Testis (tissue), 3 donors: Measurements from ENCODE around the gene TBCD. TPM values are rescaled to one million over a fixed set of nuclear protein-coding genes. Genes with fewer than 3 reads are reported as not detected.

Experiments
- DNase-seq: peaks from one replicate; pipeline ENCODE4 v3.0.0-alpha.2; 2019
- H3K27ac ChIP-seq, 2 donors: fragments of 200-600 bp; sonication (generic); one replicate each; pipeline ENCODE4 v1.5.1; 2019
- H3K27me3 ChIP-seq: fragments of 200-600 bp; sonication (generic); one replicate; pipeline ENCODE4 v1.5.1; 2019
- H3K36me3 ChIP-seq: fragments of 200-600 bp; sonication (generic); one replicate; pipeline ENCODE4 v1.5.1; 2017; ENCODE audit warnings: low read depth; ENCODE audit errors: missing control alignments
- H3K4me1 ChIP-seq: fragments of 200-600 bp; sonication (generic); one replicate; pipeline ENCODE4 v1.5.1; 2019
- H3K4me3 ChIP-seq, 2 donors: fragments of 200-600 bp; sonication (generic); one replicate each; pipeline ENCODE4 v1.5.1; 2017 to 2019
- H3K9me3 ChIP-seq: fragments of 200-600 bp; sonication (generic); one replicate; pipeline ENCODE4 v1.5.1; 2017
- POLR2A ChIP-seq: fragments of 450-650 bp; IDR thresholded peaks from one replicate; pipeline ENCODE4 v1.6.1; 2017; ENCODE audit warnings: antibody characterized with exemption, mild to moderate bottlenecking, moderate library complexity
- WGBS, 2 donors: methylation state at CpG; one replicate each; pipeline ENCODE4 v1.1.5; 2018; 5-methylcytosine and 5-hydroxymethylcytosine counted together
- intact Hi-C: fragments of 100-400 bp; cut with DNase I; formaldehyde crosslinking; loops from one replicate; pipeline ENCODE4 v1.15.1; 2023; ENCODE audit warnings: low total_unique reads
- polyA plus RNA-seq: library from polyadenylated mRNA; stranded (reverse); fragments of 350-450 nt; fragmentation: Illumina TruSeq; extraction: RNeasy Lipid Tissue Mini Kit (QIAGEN cat#74804); gene quantifications from one replicate; pipeline ENCODE4 v1.2.3, GENCODE V29; 2014; ENCODE audit warnings: low read depth, low replicate concordance; ENCODE audit not compliant: insufficient read depth
- total RNA-seq, 2 donors: library from RNA; depleted of rRNA; stranded (reverse); fragments of >200 nt; gene quantifications; one replicate each; pipeline ENCODE4 v1.2.3, GENCODE V29; 2016
- TF ChIP-seq, protein P1 (sequence below), 3 experiments: fragments of 450-650 bp in 2 of 3; fragments of 200-600 bp in 1 of 3; sonication (generic) in 1 of 3; IDR thresholded peaks; one replicate each; pipeline ENCODE4 v1.5.1; 2016 to 2019; ENCODE audit warnings: antibody characterized with exemption in 3 of 3, mild to moderate bottlenecking in 2 of 3, moderate library complexity in 1 of 3

Gene TBCD
- total and polyA plus RNA-seq, 3 donors from 2014 or later: 81.2 to 128 (median 115) TPM

DNA sequence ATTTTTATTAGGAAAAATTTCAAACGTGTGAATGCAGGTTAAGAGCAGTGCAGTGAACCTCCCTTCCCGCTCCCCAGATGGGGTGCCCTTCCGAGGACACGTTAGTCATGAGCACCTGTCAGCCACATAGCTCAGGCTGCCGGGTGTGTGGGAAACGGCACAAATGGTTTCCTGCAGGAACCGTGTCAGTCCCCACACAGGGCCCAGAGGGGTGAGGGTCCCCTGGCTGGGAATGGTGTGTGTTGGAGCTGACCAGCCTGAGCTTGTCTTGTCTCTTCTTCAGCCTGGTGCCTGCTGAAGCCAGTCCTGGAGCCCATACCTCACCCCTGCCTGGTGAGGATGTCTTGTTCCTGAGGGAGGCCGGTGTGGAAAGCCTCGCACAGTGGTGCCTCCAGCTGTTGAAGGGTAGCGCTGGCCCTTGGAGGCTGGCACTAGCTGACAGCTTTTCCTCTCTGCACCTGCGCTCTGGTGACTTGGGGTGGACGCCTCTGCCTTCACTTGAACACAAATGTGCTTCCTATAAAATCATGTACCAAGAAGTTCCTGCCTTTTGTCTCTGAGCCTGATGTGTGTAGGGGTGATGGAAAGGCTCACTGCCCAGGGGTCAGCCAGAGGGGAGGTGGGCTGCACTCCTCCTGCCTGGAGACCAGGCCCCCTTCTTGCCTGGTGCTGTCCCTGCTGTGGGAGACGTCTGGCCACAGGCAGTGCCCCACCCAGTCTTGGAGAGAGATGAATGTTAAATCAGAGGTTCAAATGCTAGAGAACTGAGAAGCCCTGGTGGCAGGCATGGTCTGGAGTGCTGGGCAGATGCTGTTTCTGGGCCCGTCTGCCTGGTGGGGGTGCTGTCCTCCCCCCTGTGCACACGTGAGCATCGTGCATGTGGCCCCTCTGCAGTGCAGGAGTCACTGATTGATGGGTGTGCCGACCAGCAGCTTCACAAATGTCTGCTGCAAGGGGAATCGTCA, 190.6 kb downstream of the TBCD start:
- TF ChIP-seq, protein P1, sequence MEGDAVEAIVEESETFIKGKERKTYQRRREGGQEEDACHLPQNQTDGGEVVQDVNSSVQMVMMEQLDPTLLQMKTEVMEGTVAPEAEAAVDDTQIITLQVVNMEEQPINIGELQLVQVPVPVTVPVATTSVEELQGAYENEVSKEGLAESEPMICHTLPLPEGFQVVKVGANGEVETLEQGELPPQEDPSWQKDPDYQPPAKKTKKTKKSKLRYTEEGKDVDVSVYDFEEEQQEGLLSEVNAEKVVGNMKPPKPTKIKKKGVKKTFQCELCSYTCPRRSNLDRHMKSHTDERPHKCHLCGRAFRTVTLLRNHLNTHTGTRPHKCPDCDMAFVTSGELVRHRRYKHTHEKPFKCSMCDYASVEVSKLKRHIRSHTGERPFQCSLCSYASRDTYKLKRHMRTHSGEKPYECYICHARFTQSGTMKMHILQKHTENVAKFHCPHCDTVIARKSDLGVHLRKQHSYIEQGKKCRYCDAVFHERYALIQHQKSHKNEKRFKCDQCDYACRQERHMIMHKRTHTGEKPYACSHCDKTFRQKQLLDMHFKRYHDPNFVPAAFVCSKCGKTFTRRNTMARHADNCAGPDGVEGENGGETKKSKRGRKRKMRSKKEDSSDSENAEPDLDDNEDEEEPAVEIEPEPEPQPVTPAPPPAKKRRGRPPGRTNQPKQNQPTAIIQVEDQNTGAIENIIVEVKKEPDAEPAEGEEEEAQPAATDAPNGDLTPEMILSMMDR (IDR thresholded peaks at IDR 0.05): no peak
- no peak for TF ChIP-seq POLR2A
- intact Hi-C loops: no loop called here

DNA sequence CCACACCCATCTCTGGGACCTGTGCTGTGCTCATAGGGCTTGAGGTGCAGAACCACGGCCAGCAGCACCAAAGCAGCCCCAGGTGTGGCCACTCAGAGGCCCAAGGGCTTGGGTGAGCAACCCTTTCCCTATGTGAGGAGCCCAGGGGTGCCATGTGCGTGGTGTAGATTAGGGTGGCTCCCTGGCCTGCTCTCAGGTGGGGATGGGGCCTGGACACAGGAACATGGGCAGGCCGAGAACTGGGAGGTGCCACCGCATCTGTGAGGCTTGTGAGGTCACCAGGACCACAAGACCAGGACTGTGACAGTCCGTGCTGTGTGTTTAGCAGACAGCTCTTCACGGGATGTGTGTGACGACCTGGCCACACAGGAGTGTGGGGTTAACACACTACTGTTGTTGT, 191.5 kb downstream of the TBCD start:
- H3K27ac ChIP-seq: no peak overlapping the region
- H3K27me3 ChIP-seq: no peaks in the 10 kb centered on the region
- 87 to 89% methylated on average over 6 to 7 of the region's 7 CpGs for WGBS, 2 donors
- no peaks in the 10 kb centered on the region for H3K36me3 ChIP-seq
- no peak overlapping the region for H3K4me3 ChIP-seq
- DNase-seq: no peak
- intact Hi-C loops: no loop called here
- H3K4me1 ChIP-seq: no peaks in the 10 kb centered on the region
- no peak for TF ChIP-seq POLR2A
- TF ChIP-seq, protein P1 (IDR thresholded peaks at IDR 0.05): no peak
- H3K9me3 ChIP-seq: no peaks in the 10 kb centered on the region

More for the DNA sequence above, 190.6 kb downstream of the TBCD start:
- H3K4me1 ChIP-seq: no peaks in the 10 kb centered on the region
- 88 to 89% methylated on average over 10 to 18 of the region's 18 CpGs for WGBS, 2 donors
- H3K27me3 ChIP-seq: no peaks in the 10 kb centered on the region
- H3K27ac ChIP-seq: no peak overlapping the region
- no peaks in the 10 kb centered on the region for H3K36me3 ChIP-seq
- no peak for DNase-seq
- no peaks in the 10 kb centered on the region for H3K9me3 ChIP-seq
- no peak overlapping the region for H3K4me3 ChIP-seq

DNA sequence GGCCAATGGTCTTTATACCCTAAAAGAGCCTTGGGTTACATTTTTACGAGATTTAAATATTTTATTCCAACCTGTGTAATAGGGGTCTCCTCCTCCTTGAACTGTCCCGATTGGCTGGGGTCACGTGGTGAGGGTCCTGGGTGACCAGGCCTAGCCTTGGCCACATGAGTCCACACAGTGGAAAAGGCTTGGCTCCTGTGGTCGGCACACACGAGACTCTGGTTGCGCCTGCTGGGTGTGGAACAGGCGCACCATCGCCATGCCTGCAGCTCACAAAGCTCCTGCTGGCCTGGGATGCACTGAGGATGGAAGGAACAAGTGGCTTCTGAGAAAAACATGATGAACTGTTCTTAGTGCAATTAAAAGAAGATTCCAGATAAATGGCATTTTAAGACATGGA, 191.9 kb downstream of the TBCD start:
- Histone ChIP-seq H3K36me3 (no peaks in the 10 kb centered on the region), H3K4me1 (no peaks in the 10 kb centered on the region), H3K4me3 (no peak overlapping the region), H3K27ac (no peak overlapping the region), H3K9me3 (no peaks in the 10 kb centered on the region), H3K27me3 (no peaks in the 10 kb centered on the region)
- WGBS, 2 donors: 88 to 96% methylated on average over 8 of the region's 8 CpGs
- TF ChIP-seq, protein P1 (IDR thresholded peaks at IDR 0.05): no peak
- TF ChIP-seq POLR2A: no peak
- no peak for DNase-seq
- intact Hi-C loops: no loop called here

DNA sequence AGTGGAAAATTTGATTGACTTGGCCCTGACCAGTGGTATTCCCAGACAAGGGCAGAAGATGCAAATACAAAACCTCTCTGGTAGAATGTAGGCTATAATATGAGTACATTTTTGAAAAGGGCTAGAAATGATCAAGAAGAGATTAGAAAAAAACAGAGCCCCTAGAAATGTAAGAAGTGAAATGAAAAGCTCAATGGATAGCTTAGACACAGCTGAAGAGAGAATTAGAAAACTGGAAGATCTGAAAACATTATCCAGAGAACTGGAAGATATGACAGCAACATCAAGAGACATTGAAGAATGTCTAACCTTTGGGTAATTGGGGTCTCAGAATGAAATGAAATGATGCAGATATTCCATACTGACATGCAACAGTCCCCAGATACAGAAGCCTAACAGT, 193.1 kb downstream of the TBCD start:
- no peak for TF ChIP-seq POLR2A
- no peak for DNase-seq
- no peak overlapping the region for H3K4me3 ChIP-seq
- intact Hi-C loops: no loop called here
- H3K36me3 ChIP-seq: no peaks in the 10 kb centered on the region
- no peak overlapping the region for H3K27ac ChIP-seq
- H3K9me3 ChIP-seq: no peaks in the 10 kb centered on the region
- no peaks in the 10 kb centered on the region for H3K4me1 ChIP-seq
- no peaks in the 10 kb centered on the region for H3K27me3 ChIP-seq

DNA sequence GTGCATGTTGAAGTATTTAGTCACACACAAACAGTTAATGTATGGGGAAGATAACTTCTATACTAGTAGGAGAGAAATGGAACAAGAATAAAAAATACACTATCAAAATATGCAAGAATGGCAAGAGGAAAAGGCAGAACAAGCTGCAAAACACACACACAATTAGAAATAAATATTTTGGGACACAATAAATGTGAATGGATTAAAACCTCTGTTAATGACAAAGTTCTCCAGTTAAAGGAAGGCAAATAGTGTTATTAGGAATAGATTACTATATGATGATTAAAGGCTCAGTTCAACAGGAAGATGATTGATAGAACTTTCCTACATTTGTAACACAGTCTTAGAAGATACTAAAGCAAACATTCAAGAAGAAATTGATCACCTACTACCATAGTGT, 194.2 kb downstream of the TBCD start:
- no peak for DNase-seq
- H3K4me1 ChIP-seq: no peaks in the 10 kb centered on the region
- intact Hi-C loops: no loop called here
- no peaks in the 10 kb centered on the region for H3K27me3 ChIP-seq
- H3K9me3 ChIP-seq: no peaks in the 10 kb centered on the region
- H3K27ac ChIP-seq: no peak overlapping the region
- no peaks in the 10 kb centered on the region for H3K36me3 ChIP-seq
- no peak overlapping the region for H3K4me3 ChIP-seq
- no peak for TF ChIP-seq POLR2A
- TF ChIP-seq, protein P1 (IDR thresholded peaks at IDR 0.05): no peak
